Activated CD8-positive, alpha-beta T cell treated with anti-CD3 and anti-CD28 coated beads for 36 hours (primary cell): ENCODE data around the gene TMSB10. TPM values are rescaled to one million over a fixed set of nuclear protein-coding genes. Genes with fewer than 3 reads are reported as not detected.

ENCODE experiments used
- ATAC-seq: fragments of 200-7000 bp; cut with Tn5 transposase; one replicate; pipeline ENCODE4 v1.10.0; 2021; ENCODE audit warnings: mild to moderate bottlenecking, moderate library complexity
- CTCF ChIA-PET: fragments of 350-600 bp; sonication (Branson Sonifier 250); formaldehyde crosslinking; loops from one replicate; lab custom pipeline; 2021; ENCODE audit warnings: antibody characterized with exemption; lab: Charles Lee
- POLR2A ChIA-PET: fragments of 350-600 bp; sonication (Branson Sonifier 250); formaldehyde crosslinking; loops from one replicate; lab custom pipeline; 2021; ENCODE audit warnings: antibody characterized with exemption; lab: Charles Lee
- DNase-seq: peaks from one replicate; pipeline ENCODE4 v3.0.0-alpha.2; 2020
- H3K27ac Mint-ChIP-seq: one replicate; pipeline ENCODE4 v1.8.0; 2021; ENCODE audit warnings: mild to moderate bottlenecking, mixed read lengths
- H3K27me3 Mint-ChIP-seq: one replicate; pipeline ENCODE4 v1.8.0; 2021; ENCODE audit warnings: mixed read lengths
- H3K36me3 Mint-ChIP-seq: one replicate; pipeline ENCODE4 v1.8.0; 2021; ENCODE audit warnings: low read depth, mixed read lengths
- H3K4me1 Mint-ChIP-seq: one replicate; pipeline ENCODE4 v1.8.0; 2021; ENCODE audit warnings: low read depth, mixed read lengths
- H3K4me3 Mint-ChIP-seq: one replicate; pipeline ENCODE4 v1.8.0; 2021; ENCODE audit warnings: mild to moderate bottlenecking, moderate library complexity, mixed read lengths
- H3K9me3 Mint-ChIP-seq: one replicate; pipeline ENCODE4 v1.8.0; 2021; ENCODE audit warnings: mixed read lengths
- CTCF ChIP-seq: fragments of 200-600 bp; IDR thresholded peaks from one replicate; pipeline ENCODE4 v1.8.0; 2022; ENCODE audit warnings: antibody characterized with exemption, mild to moderate bottlenecking
- intact Hi-C: fragments of 100-400 bp; cut with micrococcal nuclease; formaldehyde crosslinking; loops from one replicate; pipeline ENCODE4 v1.10.0; 2022
- total RNA-seq, 2 experiments: library from RNA; stranded (reverse); gene quantifications; one replicate each; pipeline ENCODE4 v1.2.3, GENCODE V29; 2021

Gene TMSB10
- total RNA-seq: 1,000 to 10,000 TPM; 2,035 to 2,060 TPM

DNA sequence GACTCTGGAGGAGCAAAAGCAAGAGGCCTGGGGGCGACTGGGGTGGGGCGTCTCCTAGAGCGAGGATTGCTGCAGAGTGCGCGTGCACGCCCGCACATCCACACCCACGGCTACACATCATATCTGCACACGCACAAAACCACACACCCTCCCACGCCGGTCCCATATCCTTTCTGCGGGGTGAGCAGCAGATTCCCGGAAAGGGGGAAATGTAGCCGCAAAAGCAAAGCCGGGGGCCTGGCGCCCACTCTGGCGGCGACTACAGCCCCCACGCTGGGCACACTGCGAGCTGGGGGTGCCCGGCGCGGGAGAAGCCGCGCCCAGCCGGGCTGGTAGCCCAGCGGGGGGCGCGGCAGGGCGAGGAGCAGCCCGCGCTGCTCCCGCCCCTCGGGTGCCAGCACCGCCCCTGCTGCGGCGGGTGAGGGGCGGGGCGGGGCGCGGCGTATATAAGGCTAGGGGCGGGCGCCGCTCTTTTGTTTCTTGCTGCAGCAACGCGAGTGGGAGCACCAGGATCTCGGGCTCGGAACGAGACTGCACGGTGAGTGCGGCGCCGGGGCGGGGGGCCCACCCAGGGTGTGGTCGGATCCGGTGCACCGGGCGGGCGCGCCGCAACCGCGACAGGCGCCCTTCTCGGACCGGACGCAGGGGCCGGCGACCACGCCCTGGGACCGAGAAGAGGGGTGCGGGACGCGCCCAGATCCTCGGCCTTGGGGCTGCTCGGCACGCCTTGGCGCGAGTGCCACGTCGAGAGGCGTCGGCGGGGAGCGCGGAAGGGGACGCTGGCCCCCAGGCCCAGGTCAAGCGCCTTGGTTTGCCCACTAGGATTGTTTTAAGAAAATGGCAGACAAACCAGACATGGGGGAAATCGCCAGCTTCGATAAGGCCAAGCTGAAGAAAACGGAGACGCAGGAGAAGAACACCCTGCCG lies at the start of gene TMSB10:
Gene TMSB10, plus strand, starts transcription at position 476 of the 927 bp plus-strand sequence.
- POLR2A ChIA-PET: interaction anchor here (0.7 to 4.8 kb wide), 19 partner anchors 11 to 110 kb away, joined by 3 to 170 read pairs (median 8); partner anchors contain the start of gene TRABD2A
- Mint-ChIP-seq H3K27ac (peak within 1 kb of the TSS; percentile 96), H3K27me3 (no peaks in the 10 kb centered on the region), H3K4me1 (peaks cover 59% of the 10 kb centered on the region), H3K4me3 (peak within 1 kb of the TSS; percentile 98), H3K9me3 (peaks cover 14% of the 10 kb centered on the region), H3K36me3 (peaks cover 41% of the 10 kb centered on the region)
- CTCF ChIA-PET: interaction anchor here (0.6 to 5.1 kb wide), 8 partner anchors 11 to 33 kb away, joined by 3 to 60 read pairs (median 6); no protein-coding TSS in a partner anchor
- DNase-seq: peak; percentile 91
- intact Hi-C loops: loop anchor here (2.0 kb wide), 1 partner anchor 17 kb away; no protein-coding TSS in a partner anchor
- no peak for TF ChIP-seq CTCF
- peak; percentile 72 for ATAC-seq

DNA sequence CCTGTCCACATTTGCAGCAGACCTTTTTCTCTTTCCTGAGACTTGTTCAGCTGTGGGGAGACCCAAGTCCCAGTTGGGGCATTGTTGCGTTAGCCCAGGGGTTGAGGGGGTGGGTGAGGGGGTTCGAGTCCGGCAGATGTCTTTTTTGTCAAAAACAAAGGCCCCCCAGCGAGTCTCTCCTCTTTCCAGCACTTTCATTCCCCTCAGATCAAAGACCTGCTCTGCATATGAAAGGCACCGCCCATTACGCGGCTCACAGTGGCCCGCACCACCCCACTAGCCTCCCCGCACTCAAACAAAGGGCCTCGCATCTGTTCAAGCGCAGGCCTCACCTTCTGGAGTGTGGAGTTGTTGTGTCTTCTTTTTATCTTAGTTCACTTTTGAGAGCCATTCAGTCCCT lies 49.7 kb upstream of the TMSB10 start:
- peak overlapping the region; percentile 93 for H3K27ac Mint-ChIP-seq

DNA sequence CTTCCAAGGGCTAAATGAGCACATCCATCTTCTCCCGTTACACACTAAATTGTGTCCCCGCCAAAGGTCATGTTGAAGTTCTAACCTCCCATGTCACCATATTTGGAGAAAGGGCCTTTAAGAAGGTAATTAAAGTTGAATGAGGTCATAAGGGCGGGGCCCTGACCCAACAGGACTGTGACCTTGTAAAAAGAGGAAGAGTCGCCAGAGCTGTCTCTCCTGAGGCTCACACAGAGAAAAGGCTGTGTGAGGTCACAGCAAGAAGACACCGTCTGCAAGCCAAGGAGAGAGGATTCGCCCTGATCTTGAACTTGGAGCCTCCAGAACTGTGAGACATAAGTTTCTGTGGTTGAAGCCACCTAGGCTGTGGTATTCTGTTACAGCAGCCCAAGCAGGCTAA lies 48.7 kb upstream of the TMSB10 start:
- ChIA-PET CTCF (interaction anchor here (1.2 to 3.0 kb wide), 7 partner anchors 9 to 444 kb away, joined by 3 to 19 read pairs (median 3); no protein-coding TSS in a partner anchor), POLR2A (interaction anchor here (0.7 to 2.7 kb wide), 5 partner anchors 11 to 82 kb away, joined by 3 to 18 read pairs (median 5); partner anchors contain the start of gene TRABD2A)
- H3K27ac Mint-ChIP-seq: peak overlapping the region; percentile 93
- TF ChIP-seq CTCF: no peak
- peaks cover 93% of the 10 kb centered on the region for H3K4me1 Mint-ChIP-seq
- peaks cover 85% of the 10 kb centered on the region for H3K36me3 Mint-ChIP-seq
- ATAC-seq (peak; percentile 82), DNase-seq (peak; percentile 76)
- peak overlapping the region; percentile 49 for H3K4me3 Mint-ChIP-seq
- intact Hi-C loops: no loop called here
- H3K27me3 Mint-ChIP-seq: no peaks in the 10 kb centered on the region
- peaks cover 20% of the 10 kb centered on the region for H3K9me3 Mint-ChIP-seq

More for the DNA sequence above, 49.7 kb upstream of the TMSB10 start:
- Mint-ChIP-seq H3K36me3 (peaks cover 83% of the 10 kb centered on the region), H3K4me3 (peak overlapping the region; percentile 49), H3K27me3 (no peaks in the 10 kb centered on the region), H3K4me1 (peaks cover 94% of the 10 kb centered on the region), H3K9me3 (peaks cover 20% of the 10 kb centered on the region)
- ATAC-seq (no peak), DNase-seq (peak; percentile 49)
- CTCF ChIA-PET: interaction anchor here (1.5 kb wide), 1 partner anchor 9 kb away, joined by 4 read pairs; no protein-coding TSS in a partner anchor
- POLR2A ChIA-PET: interaction anchor here (1.2 to 2.7 kb wide), 5 partner anchors 10 to 51 kb away, joined by 3 to 18 read pairs (median 4); no protein-coding TSS in a partner anchor
- intact Hi-C loops: no loop called here
- no peak for TF ChIP-seq CTCF

GRCh38 chr2:84857566-84857965 lies 47.9 kb upstream of the TMSB10 start:
- intact Hi-C loops: no loop called here
- Mint-ChIP-seq H3K9me3 (peaks cover 16% of the 10 kb centered on the region), H3K36me3 (peaks cover 78% of the 10 kb centered on the region), H3K4me3 (no peak overlapping the region), H3K4me1 (peaks cover 93% of the 10 kb centered on the region), H3K27ac (peak overlapping the region; percentile 93), H3K27me3 (no peaks in the 10 kb centered on the region)
- no peak for TF ChIP-seq CTCF
- POLR2A ChIA-PET: interaction anchor here (0.6 to 2.7 kb wide), 8 partner anchors 8 to 261 kb away, joined by 3 to 18 read pairs (median 6); no protein-coding TSS in a partner anchor
- ATAC-seq (no peak), DNase-seq (no peak)
- CTCF ChIA-PET: interaction anchor here (0.7 to 3.0 kb wide), 16 partner anchors 7 to 443 kb away, joined by 3 to 19 read pairs (median 4); no protein-coding TSS in a partner anchor
